ENCODE measurements around the gene WDR54.
"Not testable (repeated sequence)": the region's sequence is repeated elsewhere in the genome, so short reads cannot be mapped to it uniquely, and the experiment has no call there.

WDR54 gene

GRCh38 chr2:74407682-74408081 lies 13.8 kb upstream of the WDR54 start:
- DNase-seq (ENCODE audit: low spot score), result no peak

- DNase-seq (ENCODE audit: low spot score), result no peak
These were observed 8.4 kb upstream of the WDR54 start for GRCh38 chr2:74413001-74413698.

- no peak for DNase-seq (ENCODE audit: low spot score)
These were observed 7.1 kb upstream of the WDR54 start for GRCh38 chr2:74414441-74414840.

GRCh38 chr2:74414881-74415761 lies 6.4 kb upstream of the WDR54 start:
- DNase-seq (ENCODE audit: low spot score), result no peak

- no peak for DNase-seq (ENCODE audit: low spot score)
These were observed 5.7 kb upstream of the WDR54 start for GRCh38 chr2:74415762-74416395.

GRCh38 chr2:74416778-74417177 lies 4.8 kb upstream of the WDR54 start:
- no peak for DNase-seq (ENCODE audit: low spot score)

- DNase-seq (ENCODE audit: low spot score), result no peak
These were observed 4.3 kb upstream of the WDR54 start for GRCh38 chr2:74417197-74417596.

- DNase-seq (ENCODE audit: low spot score), result no peak
These were observed 3.8 kb upstream of the WDR54 start for GRCh38 chr2:74417763-74418162.

GRCh38 chr2:74418312-74418711 lies 3.2 kb upstream of the WDR54 start:
- DNase-seq (ENCODE audit: low spot score), result no peak

GRCh38 chr2:74419345-74419744 lies 2.2 kb upstream of the WDR54 start:
- DNase-seq (ENCODE audit: low spot score), result no peak

GRCh38 chr2:74420006-74420405 lies 1.5 kb upstream of the WDR54 start:
- DNase-seq (ENCODE audit: low spot score), result no peak

GRCh38 chr2:74420443-74421103 lies 957 bp upstream of the WDR54 start:
- DNase-seq (ENCODE audit: low spot score), result not testable (repeated sequence)

- no peak for DNase-seq (ENCODE audit: low spot score)
These were observed 1.9 kb downstream of the WDR54 start for GRCh38 chr2:74423231-74424095.

GRCh38 chr2:74424139-74424992 lies 2.8 kb downstream of the WDR54 start:
- DNase-seq (ENCODE audit: low spot score), result no peak

GRCh38 chr2:74424995-74425406 lies 3.5 kb downstream of the WDR54 start:
- no peak for DNase-seq (ENCODE audit: low spot score)

GRCh38 chr2:74425523-74425922 lies 4.0 kb downstream of the WDR54 start:
- no peak for DNase-seq (ENCODE audit: low spot score)

- DNase-seq (ENCODE audit: low spot score), result no peak
These were observed 4.7 kb downstream of the WDR54 start for GRCh38 chr2:74426181-74426758.

- no peak for DNase-seq (ENCODE audit: low spot score)
These were observed 6.0 kb downstream of the WDR54 start for GRCh38 chr2:74427551-74427950.

- no peak for DNase-seq (ENCODE audit: low spot score)
These were observed 7.1 kb downstream of the WDR54 start for GRCh38 chr2:74428675-74429074.
